PC-9 (cell line): Measurements from ENCODE around the gene PJVK.

Experiments used
- CTCF ChIP-seq: fragments of 200-600 bp; sonication (generic); conservative IDR thresholded peaks from 2 replicates; pipeline ENCODE4 v1.6.1; 2017; ENCODE audit warnings: mixed run types, antibody characterized with exemption, mild to moderate bottlenecking, moderate library complexity
- EZH2 ChIP-seq: fragments of 200-600 bp; sonication (generic); IDR thresholded peaks from 2 replicates; pipeline ENCODE4 v1.8.0; 2017; ENCODE audit warnings: antibody characterized with exemption, low read depth

GRCh38 chr2:178427458-178427857, 23.7 kb upstream of the PJVK start:
- TF ChIP-seq CTCF (no peak), EZH2 (no peak)
